Psoas muscle (tissue), 8 donors: ENCODE measurements around the gene MGAT5B. TPM values are rescaled to one million over a fixed set of nuclear protein-coding genes. Genes with fewer than 3 reads are reported as not detected.

Experiments
- ATAC-seq, 4 donors: fragments of 200-7000 bp; cut with Tn5 transposase; one replicate each; pipeline ENCODE4 v1.9.1; 2020; ENCODE audit warnings: moderate library complexity in 3 of 4, mild to moderate bottlenecking in 2 of 4
- DNase-seq, 2 donors: peaks; one replicate each; pipeline ENCODE4 v3.0.0-alpha.2; 2020
- H3K27ac ChIP-seq: fragments of 200-600 bp; one replicate; pipeline ENCODE4 v1.8.0; 2022
- H3K27me3 ChIP-seq, 3 donors: fragments of 200-600 bp in 1 of 3; one replicate each; pipeline versions ENCODE4 v1.6.1 to v1.8.0; 2013 to 2022; ENCODE audit warnings: low read length in 2 of 3, mild to moderate bottlenecking in 2 of 3, moderate library complexity in 1 of 3; ENCODE audit not compliant: insufficient read depth in 3 of 3
- H3K36me3 ChIP-seq, 2 donors: fragments of 200-600 bp in 1 of 2; one replicate each; pipeline versions ENCODE4 v1.6.1 to v1.8.0; 2013 to 2022; ENCODE audit warnings: low read depth in 1 of 2, mild to moderate bottlenecking in 1 of 2, moderate library complexity in 1 of 2; ENCODE audit not compliant: insufficient read depth in 1 of 2
- H3K4me1 ChIP-seq: fragments of 200-600 bp; one replicate; pipeline ENCODE4 v1.8.0; 2022
- H3K4me3 ChIP-seq: fragments of 200-600 bp; one replicate; pipeline ENCODE4 v1.8.0; 2022; ENCODE audit warnings: mild to moderate bottlenecking
- H3K9me3 ChIP-seq: fragments of 200-600 bp; one replicate; pipeline ENCODE4 v1.8.0; 2022
- CTCF ChIP-seq: fragments of 200-600 bp; IDR thresholded peaks from one replicate; pipeline ENCODE4 v1.8.0; 2022; ENCODE audit warnings: antibody characterized with exemption
- WGBS, 3 donors: extraction: QIAGEN DNeasy Blood & Tissue Kit; methylation state at CpG; one replicate each; pipeline versions ENCODE4 v1.1.6 to v1.1.7; 2013; 5-methylcytosine and 5-hydroxymethylcytosine counted together
- intact Hi-C, 2 donors: fragments of 100-400 bp; cut with DNase I; formaldehyde crosslinking; loops; one replicate each; pipeline versions ENCODE4 v1.11.0 to v1.14.2; 2022
- polyA plus RNA-seq, 3 donors: library from polyadenylated mRNA; stranded (reverse); fragments of 200-250 nt; gene quantifications; one replicate each; pipeline ENCODE4 v1.2.3, GENCODE V29; 2013
- total RNA-seq, 4 donors: library from RNA; stranded (reverse); fragmentation: NEBNext Ultra II Directional in 2 of 4; extraction: Animal tissue kit (Norgen Biotek cat#: 25700) in 2 of 4; gene quantifications; one replicate each; pipeline versions ENCODE4 v1.2.1 to v1.2.4, GENCODE V29; 2021 to 2023
- donor health status: healthy with polysubstance abuse.
- donor health status: DM: no; HTN: no; CAD: no; lungs with moderate emphysema.
- donor health status: Bipolar disorder and iron deficiency.
- donor health status: healthy.
- donor health status: DM: yes; HTN: yes; CAD: no.
- donor health status: DM: no; HTN: no; CAD: no.
- donor health status: DM: no; HTN: no; CAD: no.
- donor health status: DM: yes; HTN: yes; CAD: no.

MGAT5B gene
- total and polyA plus RNA-seq, 7 donors, result 0.03 to 0.34 (median 0.05) TPM; not detected in 3

GRCh38 chr17:76929601-76930000 lies 61.4 kb downstream of the MGAT5B start:
- 53 to 64% (median 59%) methylated on average over 2 of the region's 2 CpGs for WGBS, 3 donors
- Histone ChIP-seq H3K4me1 (no peaks in the 10 kb centered on the region), H3K27me3 (peaks cover 0 to 23% (median 4%) of the 10 kb centered on the region in 3 donors), H3K4me3 (no peak overlapping the region), H3K9me3 (no peaks in the 10 kb centered on the region), H3K36me3 (no peaks in the 10 kb centered on the region), H3K27ac (no peak overlapping the region)
- intact Hi-C loops, result no loop called here
- DNase-seq (no peak), ATAC-seq (no peak)
- TF ChIP-seq CTCF, result no peak

GRCh38 chr17:76930107-76930506 lies 61.9 kb downstream of the MGAT5B start:
- ATAC-seq (no peak), DNase-seq (no peak)
- 35 to 47% (median 43%) methylated on average over 6 of the region's 6 CpGs for WGBS, 3 donors
- no peaks in the 10 kb centered on the region for H3K36me3 ChIP-seq
- no peaks in the 10 kb centered on the region for H3K9me3 ChIP-seq
- H3K4me3 ChIP-seq, result no peak overlapping the region
- peaks cover 0 to 23% (median 4%) of the 10 kb centered on the region in 3 donors for H3K27me3 ChIP-seq
- intact Hi-C loops, result no loop called here
- no peak overlapping the region for H3K27ac ChIP-seq
- TF ChIP-seq CTCF, result no peak
- no peaks in the 10 kb centered on the region for H3K4me1 ChIP-seq

- Histone ChIP-seq H3K4me3 (no peak overlapping the region), H3K27me3 (peaks cover 0 to 23% (median 2%) of the 10 kb centered on the region in 3 donors), H3K9me3 (no peaks in the 10 kb centered on the region), H3K36me3 (no peaks in the 10 kb centered on the region), H3K27ac (no peak overlapping the region), H3K4me1 (no peaks in the 10 kb centered on the region)
- ATAC-seq (no peak), DNase-seq (no peak)
- 84 to 88% (median 86%) methylated on average over 36 of the region's 36 CpGs for whole genome bisulfite sequencing, 3 donors
- intact Hi-C loops, result no loop called here
- TF ChIP-seq CTCF, result no peak
These were observed 64.5 kb downstream of the MGAT5B start for GRCh38 chr17:76932402-76933333.

GRCh38 chr17:76934561-76935320 lies 66.5 kb downstream of the MGAT5B start:
- ATAC-seq (no peak), DNase-seq (no peak)
- WGBS, 3 donors, result 58 to 62% (median 58%) methylated on average over 12 of the region's 12 CpGs
- no peaks in the 10 kb centered on the region for H3K4me1 ChIP-seq
- no peak overlapping the region for H3K4me3 ChIP-seq
- H3K9me3 ChIP-seq, result no peaks in the 10 kb centered on the region
- H3K36me3 ChIP-seq, result no peaks in the 10 kb centered on the region
- H3K27ac ChIP-seq, result no peak overlapping the region
- no peak for TF ChIP-seq CTCF
- H3K27me3 ChIP-seq, result peaks cover 0 to 16% (median 4%) of the 10 kb centered on the region in 3 donors
- intact Hi-C loops, result no loop called here
